ENCODE data around the gene EYA2.

EYA2 gene

DNA sequence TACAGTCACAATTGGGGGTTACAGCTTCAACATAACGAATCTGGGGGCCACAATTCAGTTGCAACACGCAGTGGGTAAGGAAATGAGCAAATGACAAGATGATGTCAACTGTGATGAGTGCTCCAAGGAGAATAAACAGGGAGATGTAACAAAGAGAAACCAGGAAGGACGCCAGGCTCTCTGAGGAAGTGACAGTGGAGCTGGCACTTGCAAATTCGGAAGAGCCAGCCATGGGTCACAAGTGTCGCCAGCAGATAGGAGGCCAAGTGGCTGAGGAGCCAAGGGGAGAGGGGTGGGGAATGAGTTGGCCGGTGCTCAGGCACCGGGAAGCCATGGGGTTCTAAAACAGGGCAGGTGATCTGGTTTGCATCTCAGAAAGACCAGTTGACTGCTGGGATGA is 136.4 kb downstream of the EYA2 start:
- TF ChIP-seq, protein P1, sequence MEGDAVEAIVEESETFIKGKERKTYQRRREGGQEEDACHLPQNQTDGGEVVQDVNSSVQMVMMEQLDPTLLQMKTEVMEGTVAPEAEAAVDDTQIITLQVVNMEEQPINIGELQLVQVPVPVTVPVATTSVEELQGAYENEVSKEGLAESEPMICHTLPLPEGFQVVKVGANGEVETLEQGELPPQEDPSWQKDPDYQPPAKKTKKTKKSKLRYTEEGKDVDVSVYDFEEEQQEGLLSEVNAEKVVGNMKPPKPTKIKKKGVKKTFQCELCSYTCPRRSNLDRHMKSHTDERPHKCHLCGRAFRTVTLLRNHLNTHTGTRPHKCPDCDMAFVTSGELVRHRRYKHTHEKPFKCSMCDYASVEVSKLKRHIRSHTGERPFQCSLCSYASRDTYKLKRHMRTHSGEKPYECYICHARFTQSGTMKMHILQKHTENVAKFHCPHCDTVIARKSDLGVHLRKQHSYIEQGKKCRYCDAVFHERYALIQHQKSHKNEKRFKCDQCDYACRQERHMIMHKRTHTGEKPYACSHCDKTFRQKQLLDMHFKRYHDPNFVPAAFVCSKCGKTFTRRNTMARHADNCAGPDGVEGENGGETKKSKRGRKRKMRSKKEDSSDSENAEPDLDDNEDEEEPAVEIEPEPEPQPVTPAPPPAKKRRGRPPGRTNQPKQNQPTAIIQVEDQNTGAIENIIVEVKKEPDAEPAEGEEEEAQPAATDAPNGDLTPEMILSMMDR (IDR thresholded peaks at IDR 0.05; ENCODE audit: control insufficient read depth, extremely low read depth, insufficient read depth): no peak
- peak; percentile 81 for DNase-seq (ENCODE audit: low read depth)
- H3K4me3 ChIP-seq (ENCODE audit: low read depth, low read length): no peak overlapping the region

DNA sequence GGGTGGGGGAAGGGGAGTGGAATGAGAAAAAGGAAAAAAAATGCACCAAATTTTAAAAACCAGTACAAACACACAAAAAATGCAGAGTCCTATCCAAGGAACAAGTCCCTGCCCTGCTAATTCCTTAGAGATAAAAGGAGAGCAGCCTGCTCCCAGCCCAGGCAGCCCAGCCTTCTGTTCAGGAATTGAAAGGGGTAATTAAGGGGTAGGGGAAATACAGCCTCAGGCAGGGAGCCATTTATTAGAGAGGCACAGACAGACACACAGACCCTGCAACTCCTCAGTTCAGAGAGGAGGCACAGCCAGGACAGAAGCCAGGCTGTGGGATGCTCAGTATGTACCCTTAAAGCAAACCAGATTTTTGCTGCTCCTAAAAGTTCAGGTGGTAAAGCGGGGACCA is 137.2 kb downstream of the EYA2 start:
- DNase-seq (ENCODE audit: low read depth): no peak
- no peak overlapping the region for H3K4me3 ChIP-seq (ENCODE audit: low read depth, low read length)
- TF ChIP-seq, protein P1 (IDR thresholded peaks at IDR 0.05; ENCODE audit: control insufficient read depth, extremely low read depth, insufficient read depth): no peak

DNA sequence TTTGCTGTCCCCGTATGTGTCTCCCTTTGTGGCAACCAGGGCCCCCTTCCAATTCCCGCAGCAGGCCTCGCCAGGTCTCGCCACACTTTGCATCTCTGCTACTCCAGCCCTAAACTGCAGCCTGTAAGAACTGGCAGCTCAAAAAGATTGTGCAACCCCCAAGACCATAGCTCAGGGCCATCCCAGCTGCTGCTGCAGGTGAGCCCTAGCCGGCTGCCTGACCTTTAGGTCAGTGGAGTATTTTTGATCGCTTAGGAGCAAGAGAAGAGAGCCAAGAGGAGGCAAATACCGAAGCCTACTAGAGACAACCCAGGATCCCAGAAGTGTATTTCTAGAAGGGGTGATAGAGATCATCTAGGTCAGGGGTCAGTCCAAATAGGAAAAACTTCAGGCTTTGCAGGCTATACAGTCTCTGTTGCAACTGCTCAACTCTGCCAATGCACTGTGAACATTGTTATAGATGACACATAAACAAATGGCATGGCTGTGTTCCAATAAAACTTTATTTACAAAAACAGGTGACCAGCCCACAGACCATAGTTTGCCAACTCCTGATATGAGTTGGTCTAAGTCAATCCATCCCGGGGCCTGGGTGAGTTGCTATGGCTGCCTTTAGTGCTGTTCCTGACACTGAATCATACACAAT is 138.4 kb downstream of the EYA2 start:
- H3K4me3 ChIP-seq (ENCODE audit: low read depth, low read length): no peak overlapping the region
- DNase-seq (ENCODE audit: low read depth): peak; percentile 41
- TF ChIP-seq, protein P1 (IDR thresholded peaks at IDR 0.05; ENCODE audit: control insufficient read depth, extremely low read depth, insufficient read depth): no peak

DNA sequence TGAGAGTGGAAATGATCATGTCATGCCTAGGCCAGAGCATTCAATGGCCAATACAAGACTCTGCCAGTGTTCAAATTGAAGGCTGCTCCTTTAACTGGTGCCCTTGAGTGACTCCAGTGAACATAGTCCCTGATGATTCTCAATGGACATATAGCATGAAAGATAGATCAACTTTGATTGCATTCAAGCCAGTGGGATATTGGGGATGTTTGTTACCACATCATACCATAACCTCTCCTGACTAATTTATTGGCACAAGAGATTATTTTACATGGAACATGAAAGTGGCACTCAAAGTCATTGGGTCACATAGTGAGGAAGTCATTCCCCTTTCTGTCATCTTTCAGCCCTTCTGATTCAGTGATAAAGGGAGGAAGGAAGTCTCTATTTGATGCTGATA is 139.0 kb downstream of the EYA2 start:
- H3K4me3 ChIP-seq (ENCODE audit: low read depth, low read length): no peak overlapping the region
- TF ChIP-seq, protein P1 (IDR thresholded peaks at IDR 0.05; ENCODE audit: control insufficient read depth, extremely low read depth, insufficient read depth): no peak
- no peak for DNase-seq (ENCODE audit: low read depth)

DNA sequence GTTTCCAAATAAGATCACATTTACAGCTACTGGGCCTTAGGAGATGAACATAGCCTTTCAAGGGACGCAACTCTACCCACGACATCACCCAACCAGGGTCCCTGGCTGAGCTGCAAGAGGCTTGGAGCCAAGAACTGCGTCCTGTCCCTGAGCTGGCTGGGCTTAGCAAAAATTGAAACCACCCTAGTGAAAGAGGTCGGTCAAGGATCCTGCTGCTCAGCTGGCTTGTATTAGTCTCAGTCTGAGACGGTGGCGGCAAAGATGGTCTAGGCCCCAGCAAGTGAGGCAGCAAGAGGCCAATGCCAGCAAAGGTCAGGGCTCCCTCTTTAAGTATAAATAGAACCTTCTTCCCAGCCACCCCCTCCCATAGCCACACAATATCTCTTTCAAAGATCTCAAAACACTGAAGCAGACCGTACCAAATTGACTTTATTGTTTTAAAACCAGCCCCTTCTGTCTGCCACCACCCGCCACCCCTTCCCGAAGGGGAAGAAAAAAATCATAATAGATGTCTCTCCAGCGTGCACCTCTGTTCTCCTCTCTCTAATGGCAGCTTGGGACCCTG is 140.5 kb downstream of the EYA2 start:
- H3K4me3 ChIP-seq (ENCODE audit: low read depth, low read length): no peak overlapping the region
- TF ChIP-seq, protein P1 (IDR thresholded peaks at IDR 0.05; ENCODE audit: control insufficient read depth, extremely low read depth, insufficient read depth): no peak
- DNase-seq (ENCODE audit: low read depth): no peak

DNA sequence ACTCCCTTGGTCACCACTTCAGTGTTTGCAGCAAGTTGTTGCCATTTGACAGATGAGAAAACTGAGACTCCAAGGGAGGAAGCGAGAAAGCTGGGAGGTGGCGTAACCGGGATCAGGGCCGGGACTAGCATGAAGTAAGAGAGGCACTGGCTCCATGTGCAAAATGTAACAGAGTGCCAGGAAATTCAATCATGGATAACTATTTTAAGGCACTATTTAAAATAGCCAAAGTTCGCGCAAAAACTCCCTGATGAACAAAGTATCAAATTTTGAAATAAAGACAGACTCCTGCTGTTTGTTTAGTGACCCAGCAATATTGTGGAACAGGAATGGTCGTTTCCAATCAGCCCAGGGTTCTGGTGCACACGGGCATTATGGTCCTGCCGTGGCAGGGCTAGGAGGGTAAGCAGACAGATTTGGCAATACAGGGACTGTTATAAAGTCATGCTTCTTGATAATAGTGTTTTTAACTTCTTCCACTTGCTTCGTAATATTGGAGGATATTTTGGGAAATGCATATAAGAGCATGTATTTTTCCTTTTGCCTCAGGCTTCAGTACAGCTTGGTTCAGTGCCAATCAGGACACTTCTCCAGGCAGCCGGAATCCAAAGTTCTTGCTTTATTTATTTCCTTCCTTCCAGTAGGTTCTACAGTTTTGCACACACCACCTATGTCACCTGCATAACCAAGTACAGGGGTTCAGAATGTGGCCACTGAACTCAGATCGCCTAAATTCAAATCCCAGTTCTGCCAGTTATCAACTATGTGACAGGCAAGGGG is 141.6 kb downstream of the EYA2 start:
- no peak overlapping the region for H3K4me3 ChIP-seq (ENCODE audit: low read depth, low read length)
- TF ChIP-seq, protein P1 (IDR thresholded peaks at IDR 0.05; ENCODE audit: control insufficient read depth, extremely low read depth, insufficient read depth): no peak
- DNase-seq (ENCODE audit: low read depth): no peak

All from LNCaP clone FGC (cell line).